Stimulated activated CD8-positive, alpha-beta memory T cell treated with anti-CD3 and anti-CD28 coated beads, Interleukin-7, amount 100 ng/mL, for 24 hours (primary cell): ENCODE results near the gene TUBA4B.
"Not testable (repeated sequence)": the region's sequence is repeated elsewhere in the genome, so short reads cannot be mapped to it uniquely, and the experiment has no call there.

Experiments used
- DNase-seq: peaks from one replicate; pipeline ENCODE4 v3.0.0-alpha.2; 2020; ENCODE audit warnings: low read depth

The TUBA4B gene

DNA sequence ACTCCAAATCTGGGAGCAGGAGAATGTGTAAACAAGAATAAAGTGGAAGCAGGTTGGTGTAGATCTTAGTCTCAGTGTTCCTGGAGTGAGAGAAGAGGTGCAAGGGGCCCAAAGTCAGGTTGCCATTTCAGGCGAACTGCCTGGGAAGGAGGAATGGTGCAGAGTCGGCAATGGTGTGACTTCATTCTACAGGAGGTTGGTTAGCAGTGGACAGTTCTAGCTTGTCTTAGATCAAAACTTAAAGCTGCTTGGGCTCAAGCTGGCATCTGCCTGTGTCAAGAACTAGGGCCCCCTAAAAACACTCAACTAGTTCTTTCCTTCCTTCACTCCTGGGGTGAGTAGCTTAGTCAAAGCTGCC lies 4.2 kb upstream of the TUBA4B start:
- no peak for DNase-seq

DNA sequence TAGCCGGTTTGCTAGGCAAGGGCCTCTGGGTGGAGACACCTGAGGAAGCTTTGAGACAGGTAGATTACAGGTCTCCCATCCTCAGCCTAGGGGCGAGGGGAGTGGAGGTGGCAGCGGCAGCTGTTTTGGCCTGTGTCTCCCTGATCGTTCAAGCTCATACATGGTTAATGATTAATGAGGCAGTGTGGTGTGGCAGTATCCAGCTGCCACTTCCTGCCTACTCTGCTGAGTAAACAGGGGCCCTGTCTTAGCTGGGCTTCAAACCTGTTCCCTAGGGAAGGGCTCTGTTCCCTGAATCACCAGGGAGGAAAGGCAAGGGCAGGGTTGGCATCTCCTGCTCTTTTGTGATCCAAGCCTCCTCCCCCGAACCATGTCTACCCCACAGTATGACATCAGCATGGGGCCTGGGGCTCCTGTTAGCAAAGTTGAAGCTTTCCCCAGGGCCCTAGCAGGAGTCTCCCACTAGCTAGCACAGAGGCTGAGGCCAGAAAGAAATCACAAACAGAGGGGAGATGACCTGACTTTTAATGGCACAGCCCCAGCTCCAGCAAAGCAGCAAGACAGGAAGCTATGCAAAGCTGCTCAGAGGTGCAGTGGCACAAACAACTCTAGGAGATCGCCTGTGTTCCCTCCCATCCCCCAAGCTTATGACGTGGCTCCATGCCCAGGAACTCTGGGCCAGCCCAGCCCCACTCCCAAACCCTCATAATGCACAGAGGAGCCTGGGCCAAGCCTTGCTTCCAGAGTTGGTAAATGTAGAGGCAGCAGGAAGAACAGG lies 3.7 kb upstream of the TUBA4B start:
- no peak for DNase-seq

DNA sequence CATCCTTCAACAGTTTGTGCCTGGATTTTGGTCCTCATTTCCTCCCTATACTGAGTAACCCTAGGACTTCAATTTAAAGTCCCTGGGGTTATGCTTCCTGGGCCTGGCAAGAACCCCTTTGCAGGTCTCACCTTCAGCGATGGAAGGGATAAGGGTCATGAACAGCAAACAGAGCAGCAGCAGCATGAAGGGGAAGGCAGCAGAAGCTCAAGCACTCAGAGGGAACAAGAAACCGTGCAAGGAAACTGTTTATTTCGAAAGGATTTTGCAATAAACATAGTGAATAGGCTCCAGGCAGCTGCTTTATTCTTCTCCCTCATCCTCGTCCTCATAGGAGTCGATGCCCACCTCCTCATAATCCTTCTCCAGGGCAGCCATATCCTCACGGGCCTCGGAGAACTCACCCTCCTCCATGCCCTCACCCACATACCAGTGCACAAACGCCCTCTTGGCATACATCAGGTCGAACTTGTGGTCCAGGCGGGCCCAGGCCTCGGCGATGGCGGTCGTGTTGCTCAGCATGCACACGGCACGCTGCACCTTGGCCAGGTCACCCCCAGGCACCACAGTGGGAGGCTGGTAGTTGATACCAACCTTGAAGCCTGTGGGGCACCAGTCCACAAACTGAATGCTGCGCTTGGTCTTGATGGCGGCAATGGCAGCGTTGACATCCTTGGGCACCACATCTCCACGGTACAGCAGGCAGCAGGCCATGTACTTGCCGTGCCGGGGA lies 2.8 kb upstream of the TUBA4B start:
- DNase-seq = no peak

DNA sequence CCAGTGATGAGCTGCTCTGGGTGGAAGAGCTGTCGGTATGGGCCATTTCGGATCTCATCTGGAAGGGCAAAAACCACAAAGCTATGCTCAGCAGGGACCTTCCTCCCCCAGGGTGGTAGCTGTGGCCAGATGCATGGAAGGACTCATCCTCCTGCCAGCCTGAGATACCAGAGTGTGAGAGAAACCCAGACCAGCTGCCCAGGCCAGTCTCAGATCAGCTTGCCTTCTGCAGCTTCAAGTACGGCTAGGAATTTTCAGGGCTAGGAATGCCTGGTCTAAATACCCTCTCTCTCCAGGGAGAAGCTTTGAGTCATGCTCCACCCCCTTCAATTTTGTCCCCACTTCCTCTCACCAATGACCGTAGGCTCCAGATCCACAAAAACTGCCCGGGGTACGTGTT lies 1.4 kb upstream of the TUBA4B start:
- no peak for DNase-seq

DNA sequence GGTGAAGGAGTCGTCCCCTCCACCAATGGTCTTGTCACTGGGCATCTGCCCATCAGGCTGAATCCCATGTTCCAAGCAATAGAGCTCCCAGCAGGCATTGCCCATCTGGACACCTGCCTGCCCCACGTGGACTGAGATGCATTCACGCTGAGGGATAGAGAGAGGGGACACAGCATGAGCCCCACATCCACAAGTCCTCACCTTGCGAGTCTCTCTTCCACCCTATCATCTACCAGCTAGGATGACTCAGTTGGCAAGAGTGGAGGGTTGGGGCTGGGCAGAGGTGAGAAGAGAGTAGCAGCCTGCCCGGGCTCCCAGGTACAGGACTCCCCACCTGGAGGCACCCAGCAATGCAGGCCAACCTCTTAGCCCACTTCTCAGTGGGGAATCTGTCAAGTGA lies 959 bp upstream of the TUBA4B start:
- DNase-seq = no peak

DNA sequence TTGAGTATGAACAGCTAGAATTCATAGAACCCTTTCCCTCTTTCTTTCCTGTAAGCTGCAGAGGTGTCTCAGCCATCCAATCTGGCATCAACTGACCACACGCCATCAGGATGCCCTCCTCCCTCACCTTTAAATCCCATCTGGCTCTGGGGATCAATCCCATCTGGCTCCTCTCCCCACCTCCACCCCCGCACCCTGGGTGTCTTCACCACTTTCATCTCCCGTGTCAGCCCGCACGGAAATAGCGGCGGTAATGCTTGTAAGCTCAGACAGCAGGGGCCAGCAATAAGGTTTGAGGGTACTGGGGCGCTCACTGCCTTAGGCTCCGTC lies 508 bp upstream of the TUBA4B start:
- no peak for DNase-seq

DNA sequence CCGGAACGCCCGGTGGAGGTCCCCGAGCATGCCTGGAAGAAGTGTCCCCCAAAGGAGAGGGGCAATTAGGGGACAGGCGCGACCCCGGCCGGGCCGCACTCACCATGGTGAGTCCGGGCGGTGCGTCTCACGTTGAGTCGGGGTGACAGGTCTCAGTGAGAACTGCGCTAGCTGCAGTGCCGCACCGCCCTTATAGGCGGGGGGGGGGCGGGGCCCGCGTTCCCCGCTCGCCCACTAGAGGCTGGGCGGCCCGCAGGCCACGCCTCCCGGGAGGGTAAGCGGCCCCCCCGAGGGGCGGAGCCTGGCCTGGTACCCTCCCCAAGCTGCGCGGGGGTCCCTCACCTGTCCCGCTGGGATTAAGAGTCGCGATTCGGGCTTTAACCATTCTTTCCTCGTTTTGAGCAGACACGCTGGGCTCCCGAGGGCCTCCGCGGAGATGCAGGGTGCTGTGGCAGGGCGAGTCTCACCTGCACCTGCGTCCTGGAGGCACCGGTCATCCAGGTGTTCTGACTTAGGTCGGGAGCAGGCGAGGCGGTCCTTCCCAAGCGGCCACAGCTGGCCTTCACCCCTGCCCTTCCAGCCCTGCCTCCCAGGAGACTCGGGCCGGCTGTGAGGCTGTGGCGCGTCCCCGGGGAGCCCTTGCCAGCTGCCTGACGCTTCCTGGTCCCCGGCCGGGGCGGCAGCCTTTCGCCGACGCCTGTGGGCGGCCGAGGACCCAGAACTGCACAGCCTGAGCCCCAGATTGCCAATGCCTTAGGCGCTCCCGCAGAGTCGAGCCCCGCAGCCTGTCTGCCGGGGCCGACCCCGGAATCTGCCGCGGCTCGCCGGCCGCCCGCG lies 928 bp downstream of the TUBA4B start, which contains the start of gene TUBA4A:
Gene TUBA4A (minus strand): TSS at position 166 of the 837 bp plus-strand sequence. CDS start 60 bp downstream, at position 106.
- DNase-seq = peak; percentile 71

DNA sequence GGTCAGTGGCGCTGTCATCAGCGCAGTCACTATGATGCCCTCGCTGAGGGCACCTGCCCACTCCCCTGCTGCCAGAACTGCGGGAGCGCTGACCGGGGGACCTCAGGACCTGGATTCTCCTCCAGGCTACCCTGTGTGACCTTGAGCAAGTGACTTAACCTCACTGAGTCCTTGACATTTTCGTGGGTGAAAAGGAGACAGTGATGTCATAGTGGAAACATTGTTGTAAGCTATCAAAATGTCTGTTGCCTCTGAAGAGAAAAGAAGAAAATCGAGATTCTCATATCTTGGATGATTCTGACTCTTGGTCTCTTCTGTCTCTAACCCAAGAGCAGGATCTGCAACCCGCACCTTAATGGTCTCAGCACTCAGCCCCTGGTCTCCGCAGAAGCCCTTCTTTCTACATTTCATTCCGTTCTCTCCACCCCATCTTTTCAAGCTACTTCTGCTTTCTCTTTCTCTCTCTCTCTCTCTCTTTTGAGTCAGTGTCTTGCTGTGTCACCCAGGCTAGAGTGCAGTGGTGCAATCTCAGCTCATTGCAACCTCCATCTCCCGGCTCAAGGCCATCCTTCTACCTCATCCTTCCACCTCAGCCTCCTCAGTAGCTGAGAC lies 1.7 kb downstream of the TUBA4B start:
- DNase-seq = no peak

DNA sequence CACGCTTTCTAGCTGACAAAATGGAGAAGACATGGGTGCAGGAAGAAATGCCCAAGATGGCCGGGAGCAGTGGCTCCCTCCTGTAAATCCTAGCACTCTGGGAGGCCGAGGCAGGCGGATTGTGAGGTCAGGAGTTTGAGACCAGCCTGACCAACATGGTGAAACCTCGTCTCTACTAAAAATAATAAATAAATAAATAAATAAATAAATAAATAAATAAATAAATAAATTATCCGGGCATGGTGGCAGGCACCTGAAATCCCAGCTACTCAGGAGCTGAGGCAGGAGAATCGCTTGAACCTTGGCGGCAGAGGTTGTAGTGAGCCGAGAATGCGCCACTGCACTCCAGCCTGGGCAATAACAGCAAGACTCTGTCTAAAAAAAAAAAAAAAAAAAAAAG lies 5.9 kb downstream of the TUBA4B start:
- not testable (repeated sequence) for DNase-seq

DNA sequence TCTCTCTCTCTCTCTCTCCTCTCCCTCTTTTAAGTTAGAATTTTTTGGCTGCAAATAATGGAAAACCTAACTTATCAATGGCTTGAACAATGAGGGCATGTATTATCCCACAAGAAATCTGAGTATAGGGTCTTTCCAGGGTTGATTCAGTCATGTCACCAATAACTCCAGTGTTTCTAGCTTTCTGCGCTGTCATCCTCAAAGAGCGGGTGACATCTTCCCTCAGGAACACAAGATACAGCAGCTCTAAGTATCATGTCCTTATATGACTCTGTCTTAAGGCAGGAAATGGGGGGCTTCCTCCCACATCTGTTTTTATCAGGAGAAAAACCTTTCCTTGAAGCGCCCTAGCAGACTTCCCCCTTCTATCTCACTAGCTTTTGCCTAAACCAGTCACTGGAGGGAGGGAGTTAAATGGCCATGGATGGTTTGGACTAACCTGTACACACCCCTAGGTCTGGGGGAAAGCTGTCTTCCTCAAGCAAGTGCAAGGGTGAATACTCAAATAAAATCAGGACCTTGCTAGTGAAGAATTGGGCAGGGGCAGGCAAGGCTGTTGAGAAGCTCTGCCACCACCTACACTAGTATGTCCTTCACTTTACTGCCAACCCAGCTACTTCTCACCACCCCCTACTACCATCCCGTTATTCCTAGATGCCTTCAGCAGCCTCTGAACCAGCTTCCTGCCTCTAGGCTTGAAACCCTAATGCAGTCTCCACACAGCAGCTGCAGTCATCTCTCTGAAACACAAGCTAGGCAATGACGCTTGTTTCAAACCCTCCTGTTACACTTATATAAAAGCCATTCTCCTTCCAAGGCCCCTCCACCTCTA lies 8.2 kb downstream of the TUBA4B start:
- DNase-seq = no peak

DNA sequence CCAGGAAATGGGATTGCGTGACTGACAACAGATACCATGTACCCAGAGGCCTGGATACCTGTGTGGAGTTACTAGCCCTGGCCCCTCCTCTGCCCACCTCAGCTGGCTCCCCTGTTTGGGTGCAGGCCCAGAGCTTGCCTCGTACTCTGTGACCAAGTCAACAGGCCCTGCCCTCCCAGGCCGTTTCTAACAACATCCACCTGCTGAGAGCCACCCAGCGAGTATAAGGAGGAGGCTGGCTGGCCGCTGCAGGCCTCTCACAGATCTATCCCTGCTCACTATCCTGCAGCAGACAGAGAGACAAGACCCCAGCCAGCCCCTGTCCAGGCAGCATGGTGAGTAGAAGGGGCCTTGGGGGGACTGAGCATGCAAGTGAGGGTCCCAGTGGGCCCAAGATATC lies 13.2 kb downstream of the TUBA4B start:
- no peak for DNase-seq

DNA sequence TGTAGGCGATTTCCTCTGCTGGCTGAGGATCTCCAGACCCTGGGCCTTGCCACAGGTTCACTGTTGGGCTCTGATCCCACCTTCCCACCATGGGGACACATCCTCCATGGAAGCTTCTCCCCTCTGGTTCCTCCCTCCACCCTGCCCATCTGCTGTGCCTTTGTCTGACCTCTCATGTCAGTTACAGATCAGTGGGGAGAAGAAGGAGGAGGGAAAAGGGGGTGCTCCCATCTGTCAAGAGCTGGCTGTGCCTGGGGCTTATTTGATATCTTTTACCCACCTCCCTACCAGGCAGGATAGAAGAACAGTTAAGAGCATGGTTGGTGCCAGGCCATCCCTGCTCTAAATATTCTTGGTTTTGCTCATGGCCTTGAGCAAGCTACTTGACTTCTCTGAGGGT lies 13.8 kb downstream of the TUBA4B start:
- DNase-seq = no peak

DNA sequence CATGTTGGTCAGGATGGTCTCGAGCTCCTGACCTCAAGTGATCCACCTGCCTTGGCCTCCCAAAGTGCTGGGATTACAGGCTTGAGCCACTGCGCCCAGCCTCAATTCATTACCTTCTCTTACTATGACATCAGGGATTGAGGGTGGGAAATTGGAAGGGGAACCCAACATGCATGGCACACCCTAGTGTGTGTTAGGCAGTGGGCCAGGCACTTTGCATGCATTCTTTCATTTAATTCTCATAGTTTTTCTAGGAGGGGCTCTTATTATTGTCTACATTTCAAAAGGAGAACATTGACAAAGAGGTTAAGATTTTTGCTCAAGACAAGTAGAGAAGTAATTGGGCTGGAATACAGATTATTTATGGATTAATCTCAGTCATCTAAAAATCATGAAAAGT lies 15.3 kb downstream of the TUBA4B start:
- DNase-seq = no peak

DNA sequence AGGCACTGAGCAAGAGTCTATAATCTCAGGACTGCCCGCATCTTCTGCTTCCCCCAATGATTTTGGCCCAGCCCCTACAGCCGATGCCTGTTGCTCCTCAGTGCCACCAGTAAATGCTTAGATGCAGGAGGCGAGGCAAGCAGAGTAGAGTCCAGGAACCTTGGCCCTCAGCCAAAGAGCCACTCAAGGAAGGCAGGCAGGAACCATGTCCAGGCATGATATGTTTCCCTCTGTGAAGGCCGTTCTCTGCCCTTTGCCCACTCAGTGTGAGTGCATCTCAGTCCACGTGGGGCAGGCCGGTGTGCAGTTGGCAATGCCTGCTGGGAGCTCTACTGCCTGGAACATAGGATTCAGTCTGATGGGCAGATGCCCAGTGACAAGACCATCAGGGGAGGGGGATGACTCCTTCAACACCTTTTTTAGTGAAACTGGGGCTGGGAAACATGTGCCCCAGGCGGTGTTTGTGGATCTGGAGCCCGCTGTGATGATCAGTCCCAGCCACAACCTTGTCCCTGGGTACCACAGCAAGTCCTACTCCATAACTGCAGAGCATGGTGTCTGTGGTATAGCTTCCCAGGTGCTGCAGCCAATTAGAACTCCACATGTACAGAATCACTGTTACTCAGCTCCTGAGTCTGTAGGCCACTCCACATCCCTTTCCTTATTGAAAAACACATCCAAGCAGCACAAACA lies 16.5 kb downstream of the TUBA4B start:
- no peak for DNase-seq

DNA sequence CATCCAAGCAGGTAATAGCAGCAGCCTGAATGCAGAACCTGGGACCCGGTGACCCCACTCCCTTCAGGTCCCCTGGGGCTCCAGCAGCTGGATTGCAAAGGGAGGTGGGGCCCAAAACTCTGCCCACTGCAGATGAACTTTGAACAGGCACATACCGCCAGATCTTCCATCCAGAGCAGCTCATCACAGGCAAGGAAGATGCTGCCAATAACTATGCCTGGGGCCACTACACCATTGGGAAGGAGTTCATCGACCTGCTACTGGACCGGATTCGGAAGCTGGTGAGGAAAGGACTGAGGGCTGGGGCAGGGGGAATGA lies 17.0 kb downstream of the TUBA4B start:
- DNase-seq = no peak

DNA sequence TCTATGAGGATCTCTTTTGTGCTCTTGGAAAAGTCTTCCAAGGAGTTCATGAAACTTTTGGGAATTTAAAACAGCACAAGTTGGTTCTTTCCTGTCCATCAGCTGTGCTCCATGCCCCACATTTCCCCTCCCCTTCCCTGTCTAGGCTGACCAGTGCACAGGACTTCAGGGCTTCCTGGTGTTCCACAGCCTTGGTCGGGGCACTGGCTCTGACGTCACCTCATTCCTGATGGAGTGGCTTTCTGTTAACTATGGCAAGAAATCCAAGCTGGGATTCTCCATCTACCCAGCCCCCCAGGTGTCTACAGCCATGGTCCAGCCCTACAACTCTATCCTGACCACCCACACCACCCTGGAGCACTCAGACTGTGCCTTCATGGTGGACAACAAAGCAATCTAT lies 18.0 kb downstream of the TUBA4B start:
- DNase-seq = no peak

DNA sequence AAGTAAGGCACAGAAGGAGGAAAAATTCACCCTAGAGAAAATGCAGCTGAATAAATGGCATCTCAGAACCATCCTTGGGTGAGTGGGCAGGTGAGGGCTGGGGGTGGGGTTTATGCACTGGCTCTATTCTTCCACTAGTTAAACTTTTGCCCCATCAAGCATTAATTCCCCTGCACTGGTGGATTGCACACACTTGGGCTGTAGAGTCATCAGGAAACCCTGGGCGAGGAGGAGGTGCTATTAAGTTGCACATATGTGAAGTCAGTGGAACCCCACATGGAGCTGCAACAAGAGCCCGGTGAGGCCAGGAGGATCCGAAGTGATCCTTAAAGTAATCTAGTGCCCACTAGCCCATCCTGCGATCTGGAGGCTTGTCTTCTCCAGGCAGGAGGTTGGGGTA lies 19.3 kb downstream of the TUBA4B start:
- no peak for DNase-seq

DNA sequence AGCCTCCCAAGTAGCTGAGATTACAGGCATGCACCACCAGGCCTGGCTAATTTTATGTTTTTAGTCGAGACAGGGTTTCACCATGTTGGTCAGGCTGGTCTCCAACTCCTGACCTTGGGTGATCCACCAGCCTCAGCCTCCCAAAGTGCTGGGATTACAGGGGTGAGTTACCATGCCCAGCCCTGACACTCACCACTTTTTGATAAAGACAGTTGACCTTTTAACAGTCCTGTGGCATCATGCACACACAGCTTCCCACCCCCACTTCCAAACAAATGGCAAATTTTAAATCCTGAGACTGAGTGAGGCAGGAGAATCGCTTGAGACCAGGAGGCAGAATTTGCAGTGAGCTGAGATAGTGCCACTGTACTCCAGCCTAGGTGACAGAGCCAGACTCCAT lies 20.0 kb downstream of the TUBA4B start:
- DNase-seq = no peak

DNA sequence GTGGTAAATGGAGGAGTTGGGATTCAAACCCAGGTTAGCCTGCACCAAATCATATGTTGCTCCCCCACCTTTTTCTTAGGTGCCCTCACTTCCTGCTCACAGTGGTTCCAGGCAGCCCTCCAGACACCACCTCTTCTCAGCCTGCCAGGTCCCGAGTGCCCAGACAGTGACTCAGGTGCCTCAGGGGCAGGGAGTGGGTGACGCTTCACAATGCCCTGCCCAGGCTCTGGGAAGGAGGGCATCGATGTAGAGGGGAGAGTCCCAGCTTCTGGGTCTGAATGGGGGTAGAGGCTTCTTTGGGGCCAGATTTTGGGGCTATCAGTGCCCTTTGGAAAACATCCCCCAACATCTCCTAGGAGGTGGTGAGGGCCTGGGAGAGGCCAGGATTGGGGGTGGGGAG lies 20.9 kb downstream of the TUBA4B start:
- DNase-seq = no peak

DNA sequence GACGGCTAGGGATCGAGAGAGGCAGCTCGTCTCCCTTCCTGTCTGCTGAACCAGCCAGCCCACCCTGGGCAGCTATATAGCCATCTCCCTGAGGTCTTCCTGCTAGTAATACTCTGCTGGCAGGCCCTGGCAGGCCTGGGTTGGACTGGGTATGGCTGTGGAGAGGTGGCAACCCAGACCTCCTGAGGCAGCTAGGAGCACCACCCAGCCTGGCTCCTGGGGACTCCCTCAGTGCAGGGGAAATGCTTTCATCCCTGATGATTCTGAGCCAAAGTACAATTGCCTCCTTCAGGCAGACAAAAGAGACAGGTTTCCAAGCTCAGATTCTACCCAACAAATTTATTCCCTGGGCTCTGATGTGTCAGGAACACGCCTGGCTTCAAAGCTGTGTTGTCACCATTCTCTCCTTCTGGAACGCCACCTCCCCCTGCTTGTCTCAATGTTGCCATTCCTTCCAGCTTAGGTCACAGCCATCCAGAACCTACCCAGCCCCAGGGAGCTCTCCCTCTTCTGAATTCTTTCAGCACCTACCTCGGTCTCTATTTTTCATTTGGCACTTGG lies 21.4 kb downstream of the TUBA4B start:
- no peak for DNase-seq
